HEK293 (cell line): ENCODE results near the gene CPN2.
A peak's percentile ranks its signal among the peaks of the same experiment; 100 is the strongest.

Source experiments
- CTCF ChIA-PET: fragments of 350-600 bp; formaldehyde crosslinking; extraction: SDS; loops from one replicate; lab custom pipeline; 2021; ENCODE audit warnings: antibody characterized with exemption; lab: Yijun Ruan, JAX
- POLR2A ChIA-PET: fragments of 300-600 bp; formaldehyde crosslinking; extraction: SDS; loops from one replicate; lab custom pipeline; 2020; ENCODE audit warnings: antibody characterized with exemption, inconsistent platforms; lab: Yijun Ruan, JAX
- H3K27ac ChIP-seq: fragments of 200-500 bp; sonication (Bioruptor generic); 2 replicates; pipeline ENCODE4 v1.5.1; 2014; ENCODE audit warnings: low read depth, low read length, control low read depth, inconsistent platforms; ENCODE audit errors: extremely low read depth
- H3K36me3 ChIP-seq, 2 experiments: fragments of 200-500 bp in 1 of 2; sonication (Bioruptor generic) in 1 of 2; 1 replicate in 1 of 2; 2 replicates in 1 of 2; pipeline ENCODE4 v1.5.1; 2014 to 2017; ENCODE audit warnings: inconsistent platforms in 2 of 2, low read length in 2 of 2; ENCODE audit not compliant: control insufficient read depth in 2 of 2, insufficient read depth in 1 of 2
- H3K4me1 ChIP-seq: fragments of 200-500 bp; sonication (Bioruptor generic); 2 replicates; pipeline ENCODE4 v1.5.1; 2014; ENCODE audit warnings: mild to moderate bottlenecking, low read length, inconsistent platforms; ENCODE audit not compliant: control insufficient read depth, insufficient read depth
- H3K4me3 ChIP-seq: 2 replicates; pipeline ENCODE4 v1.5.1; 2011; ENCODE audit warnings: low read depth, mild to moderate bottlenecking, control low read depth, low read length, moderate library complexity
- H3K9me3 ChIP-seq: fragments of 200-500 bp; sonication (Bioruptor generic); 2 replicates; pipeline ENCODE4 v1.5.1; 2014; ENCODE audit warnings: low read depth, low read length, inconsistent platforms; ENCODE audit not compliant: control insufficient read depth, insufficient read depth
- EGR2 ChIP-seq: fragments of 450-650 bp; formaldehyde crosslinking; IDR thresholded peaks from 2 replicates; pipeline ENCODE4 v1.5.1; 2016; ENCODE audit warnings: low read depth, missing biosample characterization, missing genetic modification characterization
- IKZF3 ChIP-seq: fragments of 450-650 bp; IDR thresholded peaks from 2 replicates; pipeline ENCODE4 v1.5.0; 2018; ENCODE audit warnings: missing biosample characterization, mild to moderate bottlenecking, missing genetic modification characterization, moderate library complexity
- MEIS1 ChIP-seq: sonication (generic); formaldehyde crosslinking; IDR thresholded peaks from 2 replicates; pipeline ENCODE4 v1.8.1; 2022; ENCODE audit warnings: missing genetic modification reagents, mild to moderate bottlenecking, borderline replicate concordance
- OVOL3 ChIP-seq: fragments of 450-650 bp; formaldehyde crosslinking; IDR thresholded peaks from 2 replicates; pipeline ENCODE4 v1.5.1; 2016; ENCODE audit warnings: missing biosample characterization, missing genetic modification characterization
- RBAK ChIP-seq: fragments of 450-650 bp; formaldehyde crosslinking; IDR thresholded peaks from 2 replicates; pipeline ENCODE4 v1.5.1; 2016; ENCODE audit warnings: missing biosample characterization, missing genetic modification characterization
- REPIN1 ChIP-seq: fragments of 450-650 bp; formaldehyde crosslinking; IDR thresholded peaks from 2 replicates; pipeline ENCODE4 v1.5.1; 2017; ENCODE audit warnings: missing biosample characterization, missing genetic modification characterization, low read depth
- SP3 ChIP-seq: fragments of 450-650 bp; formaldehyde crosslinking; IDR thresholded peaks from 2 replicates; pipeline ENCODE4 v1.5.1; 2016; ENCODE audit warnings: missing biosample characterization, missing genetic modification characterization
- TCF7L2 ChIP-seq: IDR thresholded peaks from 2 replicates; pipeline ENCODE4 v1.6.1; 2011; ENCODE audit warnings: low read depth, mild to moderate bottlenecking, inconsistent platforms, low read length, moderate library complexity, borderline replicate concordance
- TRIM28 ChIP-seq: IDR thresholded peaks from 2 replicates; pipeline ENCODE4 v1.6.1; 2011; ENCODE audit warnings: low read length, control low read depth, borderline replicate concordance
- ZBTB17 ChIP-seq: fragments of 450-650 bp; formaldehyde crosslinking; IDR thresholded peaks from 2 replicates; pipeline ENCODE4 v1.5.1; 2016; ENCODE audit warnings: missing biosample characterization, missing genetic modification characterization
- ZBTB44 ChIP-seq: fragments of 450-650 bp; IDR thresholded peaks from 2 replicates; pipeline ENCODE4 v1.5.1; 2018; ENCODE audit warnings: missing biosample characterization, mild to moderate bottlenecking, missing genetic modification characterization
- ZFHX2 ChIP-seq: fragments of 450-650 bp; formaldehyde crosslinking; conservative IDR thresholded peaks from 2 replicates; pipeline ENCODE4 v1.5.1; 2016; ENCODE audit warnings: missing biosample characterization, missing genetic modification characterization
- ZNF10 ChIP-seq: fragments of 450-650 bp; formaldehyde crosslinking; IDR thresholded peaks from 2 replicates; pipeline ENCODE4 v1.5.1; 2017; ENCODE audit warnings: missing biosample characterization, missing genetic modification characterization
- ZNF132 ChIP-seq: fragments of 450-650 bp; formaldehyde crosslinking; IDR thresholded peaks from 2 replicates; pipeline ENCODE4 v1.5.1; 2017; ENCODE audit warnings: missing biosample characterization, missing genetic modification characterization, borderline replicate concordance
- ZNF16 ChIP-seq: fragments of 450-650 bp; formaldehyde crosslinking; IDR thresholded peaks from 2 replicates; pipeline ENCODE4 v1.5.1; 2016; ENCODE audit warnings: low read depth, missing biosample characterization, missing genetic modification characterization
- ZNF202 ChIP-seq: fragments of 450-650 bp; formaldehyde crosslinking; IDR thresholded peaks from 2 replicates; pipeline ENCODE4 v1.5.1; 2016; ENCODE audit warnings: missing biosample characterization, missing genetic modification characterization, borderline replicate concordance
- ZNF398 ChIP-seq: fragments of 450-650 bp; formaldehyde crosslinking; IDR thresholded peaks from 2 replicates; pipeline ENCODE4 v1.5.1; 2017; ENCODE audit warnings: missing biosample characterization, missing genetic modification characterization
- ZNF48 ChIP-seq: fragments of 450-650 bp; formaldehyde crosslinking; IDR thresholded peaks from 2 replicates; pipeline ENCODE4 v1.5.1; 2016; ENCODE audit warnings: missing biosample characterization, missing genetic modification characterization
- ZNF510 ChIP-seq: fragments of 450-650 bp; formaldehyde crosslinking; IDR thresholded peaks from 2 replicates; pipeline ENCODE4 v1.5.1; 2018; ENCODE audit warnings: mild to moderate bottlenecking, missing genetic modification characterization, missing biosample characterization; ENCODE audit not compliant: insufficient replicate concordance
- ZNF544 ChIP-seq: fragments of 450-650 bp; formaldehyde crosslinking; IDR thresholded peaks from 2 replicates; pipeline ENCODE4 v1.5.0; 2017; ENCODE audit warnings: missing biosample characterization, missing genetic modification characterization
- ZNF629 ChIP-seq: fragments of 450-650 bp; formaldehyde crosslinking; IDR thresholded peaks from 2 replicates; pipeline ENCODE4 v1.5.1; 2017; ENCODE audit warnings: missing biosample characterization, missing genetic modification characterization
- ZNF645 ChIP-seq: fragments of 450-650 bp; formaldehyde crosslinking; IDR thresholded peaks from 2 replicates; pipeline ENCODE4; 2016; ENCODE audit warnings: missing biosample characterization, missing genetic modification characterization
- ZNF654 ChIP-seq: fragments of 450-650 bp; formaldehyde crosslinking; IDR thresholded peaks from 2 replicates; pipeline ENCODE4 v1.5.1; 2016; ENCODE audit warnings: low read depth, missing biosample characterization, missing genetic modification characterization
- ZNF660 ChIP-seq: fragments of 450-650 bp; IDR thresholded peaks from 2 replicates; pipeline ENCODE4 v1.5.1; 2018; ENCODE audit warnings: missing biosample characterization, mild to moderate bottlenecking, missing genetic modification characterization
- ZXDB ChIP-seq: fragments of 450-650 bp; formaldehyde crosslinking; IDR thresholded peaks from 2 replicates; pipeline ENCODE4 v1.5.1; 2016; ENCODE audit warnings: missing biosample characterization, missing genetic modification characterization

CPN2 gene

GRCh38 chr3:194300936-194301335, 50.2 kb downstream of the CPN2 start (continued):
- TF ChIP-seq ZNF645 (tag by site-specific recombination): no peak
- TF ChIP-seq ZNF660 (tag by site-specific recombination): no peak
- no peak for TF ChIP-seq ZNF16
- TF ChIP-seq ZNF202: no peak
- TF ChIP-seq MEIS1 (CRISPR knock-in tag): no peak
- TF ChIP-seq ZBTB44 (tag by site-specific recombination): no peak
- no peak for TF ChIP-seq REPIN1 (tag by site-specific recombination)
- TF ChIP-seq ZNF629 (tag by site-specific recombination): no peak
- no peak for TF ChIP-seq ZNF544 (tag by site-specific recombination)
- no peak for TF ChIP-seq ZNF510 (tag by site-specific recombination)
- TF ChIP-seq, all 188 proteins: peak for 0

GRCh38 chr3:194300382-194300758, 50.8 kb downstream of the CPN2 start:
- Histone ChIP-seq H3K27ac (peak overlapping the region; percentile 12; the same call in 1 of the 2 replicates), H3K9me3 (no peaks in the 10 kb centered on the region), H3K36me3 (no peaks in the 10 kb centered on the region), H3K4me3 (no peak overlapping the region), H3K4me1 (no peaks in the 10 kb centered on the region)
- TF ChIP-seq ZNF660 (tag by site-specific recombination) (0 out of 2 replicates have a peak, but pooled peaks have one; percentile 60), RBAK (tag by site-specific recombination) (no peak), TCF7L2 (no peak), ZBTB17 (0 out of 2 replicates have a peak, but pooled peaks have one; percentile 38), IKZF3 (tag by site-specific recombination) (0 out of 2 replicates have a peak, but pooled peaks have one; percentile 23), TRIM28 (peak; percentile 54; the same call in 1 of the 2 replicates)
- POLR2A ChIA-PET: no interaction called here
- CTCF ChIA-PET: interaction anchor here (1.1 kb wide), 1 partner anchor 14 kb away, joined by 3 read pairs; no protein-coding TSS in a partner anchor

- ChIA-PET POLR2A (interaction anchor here (0.7 to 1.0 kb wide), 3 partner anchors 12 to 366 kb away, joined by 3 read pairs; no protein-coding TSS in a partner anchor), CTCF (interaction anchor here (0.6 to 0.8 kb wide), 4 partner anchors 11 to 860 kb away, joined by 3 to 5 read pairs (median 4); no protein-coding TSS in a partner anchor)
- no peaks in the 10 kb centered on the region for H3K9me3 ChIP-seq
- H3K27ac ChIP-seq: no peak overlapping the region
- no peaks in the 10 kb centered on the region for H3K36me3 ChIP-seq
- TF ChIP-seq ZNF10 (tag by site-specific recombination) (no peak), ZNF654 (tag by site-specific recombination) (no peak), ZNF398 (no peak), ZFHX2 (peak; percentile 18; the same call in 1 of the 2 replicates), ZNF132 (no peak), OVOL3 (tag by site-specific recombination) (no peak), ZNF48 (no peak), SP3 (tag by site-specific recombination) (no peak), ZXDB (tag by site-specific recombination) (no peak), EGR2 (tag by site-specific recombination) (peak; percentile 27; the same call in 1 of the 2 replicates)
- no peak overlapping the region for H3K4me3 ChIP-seq
- no peaks in the 10 kb centered on the region for H3K4me1 ChIP-seq
Measured at GRCh38 chr3:194298331-194299227, 52.5 kb downstream of the CPN2 start.
